Measurements from ENCODE around the gene CCDC158.
A peak's percentile ranks its signal among the peaks of the same experiment; 100 is the strongest.
"Not testable (repeated sequence)": the region's sequence is repeated elsewhere in the genome, so short reads cannot be mapped to it uniquely, and the experiment has no call there.

The CCDC158 gene

DNA sequence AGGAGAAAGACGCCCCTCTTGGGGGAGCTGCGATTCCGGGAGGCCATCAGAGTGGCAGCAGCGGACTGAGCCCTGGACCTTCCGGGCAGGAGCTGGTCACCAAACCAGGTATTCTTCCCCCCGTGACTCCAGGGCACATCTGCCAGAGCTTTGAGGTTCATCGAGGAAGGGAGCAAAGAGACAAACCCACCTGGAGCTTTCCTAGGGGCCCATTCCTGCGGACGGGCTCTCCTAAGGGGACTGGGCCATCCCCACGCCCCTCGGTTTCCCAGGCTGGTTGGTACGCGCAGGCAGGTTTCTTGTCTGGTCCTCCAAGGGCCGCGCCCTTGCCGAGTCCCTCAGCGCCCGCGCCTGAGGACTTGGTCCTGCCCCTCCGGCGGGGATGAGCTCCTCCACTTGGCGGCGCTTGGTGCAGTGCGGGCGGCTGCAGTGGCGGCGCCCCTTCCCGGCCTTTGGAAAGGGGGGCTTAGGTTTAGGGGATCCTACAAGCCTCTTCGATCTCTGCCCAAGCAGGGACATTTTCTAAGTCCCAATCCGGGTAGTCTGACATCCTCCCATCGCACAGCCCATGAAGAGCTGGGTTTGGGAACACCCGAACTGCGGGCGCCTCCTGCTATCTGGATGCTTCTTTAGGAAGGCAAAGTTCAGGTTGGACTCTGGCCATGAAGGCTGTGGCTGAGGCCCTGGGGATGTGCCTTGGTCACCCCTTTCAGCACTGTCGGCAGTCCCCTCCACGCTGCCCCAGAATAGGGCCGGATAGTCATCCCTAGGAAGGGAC lies 113.9 kb downstream of the CCDC158 start:
- peak; percentile 10 for DNase-seq

DNA sequence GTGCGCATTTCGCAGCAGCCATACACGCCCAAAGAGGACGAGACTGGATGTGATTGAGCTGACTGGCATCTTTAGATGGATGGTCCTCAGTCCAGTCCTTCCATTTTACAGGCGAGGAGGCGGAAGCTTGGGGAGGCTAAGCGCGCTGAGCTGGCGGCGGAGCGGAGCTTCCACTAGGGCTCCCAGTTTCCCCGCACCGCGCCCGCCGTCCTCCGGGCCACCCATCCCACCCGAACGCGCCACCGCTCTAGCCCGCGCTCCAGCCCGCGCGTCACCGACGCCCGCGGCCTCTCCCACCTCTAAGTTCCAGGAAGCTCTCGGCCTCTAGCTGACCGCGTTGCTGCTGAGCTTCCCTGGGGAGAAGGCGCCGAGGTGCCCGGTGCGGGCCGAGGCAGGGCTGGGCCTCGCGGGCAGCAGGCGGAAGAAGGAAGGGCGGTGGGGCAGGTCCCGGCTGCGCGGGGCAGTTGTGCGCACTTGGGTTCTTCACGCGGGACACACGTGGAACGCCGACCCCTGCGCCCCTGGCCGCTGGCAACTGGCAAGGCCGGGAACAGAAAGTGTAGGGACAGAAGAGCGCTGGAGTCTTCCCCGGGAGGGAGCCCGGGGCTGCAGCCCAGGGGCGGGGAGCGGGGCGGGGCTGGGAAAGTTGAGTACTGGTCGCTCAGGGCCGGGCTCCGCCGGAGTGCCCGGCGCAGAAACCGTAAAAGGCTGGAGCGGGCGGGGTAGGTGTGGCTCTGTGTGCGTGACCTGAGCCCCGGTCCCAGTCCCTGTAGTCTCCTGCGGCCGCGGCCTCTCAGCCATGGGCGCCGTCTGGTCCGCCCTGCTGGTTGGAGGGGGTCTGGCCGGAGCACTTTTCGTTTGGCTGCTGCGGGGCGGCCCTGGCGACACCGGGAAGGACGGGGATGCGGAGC lies 114.7 kb downstream of the CCDC158 start, which contains the start of gene STBD1:
Gene STBD1, plus strand, starts transcription at position 763 of the 911 bp plus-strand sequence. Its CDS starts 37 bp downstream, at position 800.
- peak; percentile 29 for DNase-seq

DNA sequence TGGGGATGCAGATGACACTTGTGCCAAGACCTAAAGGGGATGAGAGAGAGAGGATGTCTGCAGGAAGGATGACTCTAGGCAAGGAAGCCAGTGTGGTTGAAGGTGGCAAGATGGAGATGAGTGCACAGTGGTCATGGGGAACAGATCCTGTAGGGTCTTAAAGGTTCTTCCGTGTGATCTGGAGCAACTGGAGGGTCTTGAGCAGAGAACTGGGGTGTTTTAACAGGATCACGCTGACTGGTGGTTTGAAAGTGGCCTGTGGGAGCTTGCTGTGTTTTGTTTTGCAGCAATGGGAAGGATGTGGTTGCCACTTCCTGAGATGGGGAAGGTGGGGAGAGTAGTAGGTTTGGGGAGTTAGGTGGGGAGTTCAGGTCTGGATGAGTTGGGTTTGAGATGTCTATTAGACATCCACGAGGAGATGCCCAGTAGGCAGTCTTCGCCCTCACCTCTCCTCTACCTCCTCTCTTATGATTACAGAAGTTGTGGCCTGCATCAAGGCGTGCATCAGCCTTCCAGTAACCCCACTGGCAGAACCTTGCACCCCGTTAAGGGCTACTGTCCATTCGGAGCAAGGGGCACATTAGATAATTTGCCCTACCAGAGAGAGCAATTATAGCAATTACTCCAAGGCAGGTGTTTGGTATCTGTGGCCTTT lies 115.8 kb downstream of the CCDC158 start:
- no peak for DNase-seq

DNA sequence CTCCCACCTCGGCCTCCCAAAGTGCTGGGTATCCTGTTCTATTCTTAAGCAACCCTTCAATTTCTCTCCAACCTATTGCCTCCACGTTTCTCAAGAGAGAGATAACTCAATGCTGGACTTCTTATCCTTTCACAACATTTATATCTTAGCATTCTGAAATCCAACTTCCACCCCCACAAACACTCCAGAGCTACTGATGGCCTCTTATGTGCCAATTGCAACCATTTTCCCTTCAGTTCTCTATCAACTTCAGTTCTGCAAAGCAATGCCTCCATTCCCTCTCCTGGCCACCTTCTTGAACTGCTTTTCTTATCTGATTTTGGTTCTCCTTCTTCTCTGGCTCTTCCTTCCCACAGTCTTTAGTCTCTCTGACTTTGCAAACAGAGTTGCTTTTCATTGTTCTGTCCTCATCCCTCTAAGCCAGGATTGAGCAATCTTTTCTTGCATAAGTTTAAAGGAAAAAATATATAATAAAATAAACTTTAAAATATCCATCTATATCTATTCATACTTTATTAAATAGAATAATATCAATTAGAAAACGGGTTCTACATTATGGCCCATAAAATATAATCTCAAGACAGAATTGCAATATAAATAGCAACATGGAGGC lies 118.0 kb downstream of the CCDC158 start:
- DNase-seq = no peak

DNA sequence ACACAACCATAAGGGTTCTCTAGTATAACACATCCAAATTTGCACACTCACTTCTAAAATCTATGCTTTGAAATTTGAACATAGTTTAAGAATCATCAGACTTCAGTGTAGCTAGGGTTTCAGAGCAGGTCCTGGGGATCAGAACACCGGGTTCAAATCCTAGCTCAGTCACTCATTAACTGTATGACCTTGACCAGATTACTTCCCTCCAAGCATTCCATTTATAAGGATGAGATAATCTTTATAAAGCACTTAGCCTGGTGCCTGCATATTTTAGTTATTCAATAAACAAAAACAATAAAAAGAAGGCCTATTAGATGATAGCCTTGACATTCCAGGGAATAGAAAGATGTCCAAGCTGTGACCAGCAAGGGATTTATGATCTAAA lies 119.2 kb downstream of the CCDC158 start:
- DNase-seq = no peak

DNA sequence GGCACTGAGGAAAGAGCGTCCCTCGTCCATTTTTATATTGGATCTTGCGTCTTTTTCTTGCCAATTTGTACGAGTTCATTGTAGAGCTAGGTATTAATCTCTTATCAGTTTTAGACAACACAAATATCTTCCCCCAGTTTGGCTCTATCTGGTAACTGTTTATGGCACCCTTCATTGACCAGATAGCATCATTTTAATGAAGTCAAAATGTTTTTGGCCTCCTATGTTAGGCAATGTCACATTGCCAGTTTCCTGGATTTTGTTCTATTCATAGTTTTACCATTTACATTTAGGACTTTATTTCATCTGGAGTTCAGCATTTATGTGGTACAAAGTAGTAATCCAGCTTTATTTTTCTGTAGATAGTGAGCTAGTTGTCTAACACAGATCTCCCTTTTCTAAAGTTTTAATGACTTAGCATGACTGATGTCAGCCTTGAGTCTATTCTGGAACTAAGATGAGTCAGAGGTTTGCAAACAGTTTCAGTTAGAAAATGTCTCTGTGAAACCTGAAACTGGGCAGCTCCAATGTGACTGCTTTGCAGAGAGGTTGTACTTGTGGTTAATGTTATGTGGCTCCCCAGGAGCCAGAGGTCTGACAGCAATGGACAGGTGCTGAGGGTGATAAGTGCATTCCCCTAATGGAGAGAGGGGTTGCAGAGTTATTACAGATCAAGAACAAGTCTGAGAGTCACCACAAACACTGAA lies 119.7 kb downstream of the CCDC158 start:
- DNase-seq = no peak

DNA sequence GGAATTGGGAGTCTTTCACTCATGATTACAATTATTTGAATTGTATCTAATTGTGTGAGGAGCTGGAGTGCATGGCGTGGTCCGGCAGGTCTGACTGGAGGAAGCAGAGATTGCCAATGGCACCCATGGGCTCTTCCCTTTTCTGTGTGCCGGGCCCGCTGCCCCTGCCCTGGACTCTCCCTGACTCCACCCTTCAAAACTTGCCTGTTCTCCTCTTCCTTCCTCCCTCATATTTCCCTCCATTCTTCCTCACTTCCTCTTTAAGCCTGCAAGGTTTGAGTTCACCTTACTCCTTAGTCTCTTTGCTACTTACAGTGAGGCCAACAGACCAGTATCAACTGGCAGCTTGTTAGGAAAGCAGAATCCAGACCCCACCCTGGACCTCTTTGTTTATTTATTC lies 120.9 kb downstream of the CCDC158 start:
- no peak for DNase-seq

DNA sequence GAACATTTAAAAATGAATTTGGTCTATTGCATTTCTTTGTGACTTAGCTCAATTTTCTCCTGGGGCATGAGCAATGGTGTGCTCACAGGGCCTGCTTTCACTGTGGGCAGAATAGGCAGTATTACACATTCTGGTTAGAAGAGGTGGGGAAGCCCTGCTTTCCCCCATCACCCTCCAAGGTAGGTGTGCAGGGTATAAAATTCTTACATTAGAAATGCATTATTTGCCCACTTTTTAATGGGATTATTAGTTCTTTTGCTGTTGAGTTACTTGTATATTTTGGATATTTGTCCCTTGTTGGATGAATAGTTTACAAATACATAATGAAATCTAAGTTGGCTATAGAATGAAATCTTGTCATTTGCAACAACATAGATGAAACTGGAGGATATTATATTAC lies 122.7 kb downstream of the CCDC158 start:
- no peak for DNase-seq

DNA sequence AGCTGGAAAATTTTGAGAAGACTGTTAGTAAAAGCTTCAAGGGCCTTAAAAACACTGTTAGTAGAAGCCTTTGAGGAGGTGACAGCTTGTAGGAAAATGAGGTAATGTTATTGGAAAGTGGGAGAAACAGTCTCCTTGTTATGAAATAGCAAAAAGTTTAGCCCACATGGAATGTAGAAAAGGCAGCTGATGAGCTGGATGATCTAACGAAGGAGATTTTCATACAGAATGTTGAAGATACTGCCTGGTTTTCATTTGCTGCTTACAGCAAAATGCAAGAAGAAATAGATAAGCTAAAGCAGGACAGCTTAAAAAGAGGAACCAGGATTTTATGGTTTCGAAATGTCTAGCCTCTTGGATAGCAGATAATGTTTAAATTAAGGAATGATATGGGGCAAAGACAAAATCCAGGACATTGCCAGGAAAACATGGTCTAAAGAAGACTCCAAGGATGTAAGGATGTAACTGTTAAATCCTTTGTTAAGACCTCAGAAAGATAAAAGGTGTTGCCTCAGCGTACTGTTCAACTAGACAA lies 124.6 kb downstream of the CCDC158 start:
- DNase-seq = no peak

DNA sequence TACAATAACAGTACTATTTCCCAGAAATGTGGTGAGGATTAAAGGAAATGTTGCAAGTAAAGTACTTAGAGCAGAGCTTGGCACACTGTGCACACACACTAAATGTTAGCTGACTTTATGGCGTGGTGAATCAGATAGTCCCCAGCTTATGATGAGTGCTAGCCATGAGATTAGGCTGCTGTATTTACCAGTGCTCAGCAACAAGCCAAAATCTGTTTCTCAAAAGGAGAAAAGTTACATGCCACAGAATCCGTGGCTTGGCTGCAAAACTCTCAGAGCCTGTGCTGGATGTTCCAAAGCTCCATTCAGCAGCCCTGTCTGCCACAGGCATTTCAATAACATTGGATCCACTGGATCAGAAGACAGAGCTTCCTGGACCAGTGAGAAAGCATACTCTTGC lies 127.2 kb downstream of the CCDC158 start:
- no peak for DNase-seq

DNA sequence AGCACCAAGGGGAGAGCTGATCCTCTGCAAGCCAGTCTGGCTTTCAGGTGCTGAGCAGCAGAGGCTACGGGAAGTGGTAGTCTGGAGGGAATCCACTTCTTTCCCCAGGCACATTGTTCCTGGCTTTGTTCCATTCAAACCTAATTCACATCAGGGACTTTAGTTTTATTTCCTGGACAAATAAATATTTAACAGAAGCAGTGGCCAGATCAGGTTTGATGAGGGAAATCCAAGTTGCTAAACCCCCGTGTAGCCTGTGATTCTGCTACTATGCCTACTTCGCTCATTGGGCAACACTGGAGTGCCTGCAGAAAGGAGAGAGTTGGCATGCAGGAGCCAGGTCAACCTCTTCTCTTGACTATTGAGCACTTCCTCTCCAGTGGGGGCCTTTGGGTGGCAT lies 128.2 kb downstream of the CCDC158 start:
- no peak for DNase-seq

DNA sequence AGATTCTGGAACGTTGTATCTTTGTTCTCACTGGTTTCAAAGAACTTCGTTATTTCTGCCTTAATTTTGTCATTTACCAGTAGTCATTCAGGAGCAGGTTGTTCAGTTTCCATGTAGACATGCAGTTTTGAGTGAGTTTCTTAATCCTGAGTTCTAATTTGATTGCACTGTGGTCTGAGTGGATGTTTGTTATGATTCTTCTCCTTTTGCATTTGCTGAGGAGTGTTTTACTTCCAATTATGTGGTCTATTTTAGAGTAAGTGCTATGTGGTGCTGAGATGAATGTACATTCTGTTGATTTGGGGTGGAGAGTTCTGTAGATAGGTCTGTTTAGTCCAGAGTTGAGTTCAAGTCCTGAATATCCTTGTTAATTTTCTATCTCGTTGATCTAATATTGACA lies 133.1 kb downstream of the CCDC158 start:
- DNase-seq = not testable (repeated sequence)

DNA sequence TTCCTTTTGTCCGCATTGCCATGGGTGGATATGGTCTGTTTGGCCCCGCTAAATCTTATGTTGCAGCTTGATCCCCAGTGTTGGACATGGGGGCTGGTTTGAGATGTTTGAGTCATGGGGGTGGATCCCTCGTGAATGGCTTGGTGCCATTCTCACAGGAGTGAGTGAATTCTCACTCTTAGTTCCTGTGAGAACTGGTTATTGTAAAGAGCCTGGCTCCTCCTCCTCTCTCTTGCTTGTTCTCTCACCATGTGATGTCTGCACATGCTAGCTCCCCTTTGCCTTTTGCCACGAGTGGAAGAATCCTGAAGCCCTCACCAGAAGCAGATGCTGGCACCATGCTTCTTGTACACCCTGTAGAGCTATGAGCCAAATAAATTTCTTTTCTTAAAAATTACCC lies 137.0 kb downstream of the CCDC158 start:
- DNase-seq = no peak

DNA sequence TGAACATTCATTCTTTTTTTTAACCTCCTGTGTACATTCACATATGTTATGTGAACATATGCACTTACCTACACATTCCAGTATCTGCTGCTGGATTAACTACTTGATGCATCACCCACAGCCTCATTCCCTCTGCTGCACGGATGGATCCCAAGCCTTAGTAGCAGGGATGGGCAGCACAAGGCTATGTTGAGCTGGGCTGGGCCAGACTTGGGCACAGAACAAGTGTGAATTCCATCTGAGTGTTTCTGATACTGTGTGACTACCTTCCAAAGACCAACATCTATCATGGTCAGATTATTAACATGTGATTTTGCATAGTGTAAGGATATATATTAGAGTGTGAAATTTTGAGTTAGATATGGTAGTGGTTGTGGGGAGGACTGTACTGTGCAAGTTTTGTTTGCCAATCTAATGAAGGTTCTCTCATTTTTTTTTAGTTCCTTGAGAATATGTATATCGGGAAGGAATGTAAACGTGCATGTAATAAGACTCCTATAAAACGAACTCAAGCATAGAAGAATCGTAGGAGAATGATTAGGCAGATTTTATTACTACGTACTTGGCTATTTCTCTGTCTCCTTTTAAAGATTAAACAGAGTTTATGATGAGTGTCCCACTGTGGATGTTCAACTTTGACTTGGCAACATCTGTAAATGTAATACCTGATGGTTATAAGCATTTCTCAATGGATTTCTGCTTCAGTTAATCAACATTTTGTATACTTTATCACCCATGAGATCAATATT lies 137.8 kb downstream of the CCDC158 start:
- no peak for DNase-seq

DNA sequence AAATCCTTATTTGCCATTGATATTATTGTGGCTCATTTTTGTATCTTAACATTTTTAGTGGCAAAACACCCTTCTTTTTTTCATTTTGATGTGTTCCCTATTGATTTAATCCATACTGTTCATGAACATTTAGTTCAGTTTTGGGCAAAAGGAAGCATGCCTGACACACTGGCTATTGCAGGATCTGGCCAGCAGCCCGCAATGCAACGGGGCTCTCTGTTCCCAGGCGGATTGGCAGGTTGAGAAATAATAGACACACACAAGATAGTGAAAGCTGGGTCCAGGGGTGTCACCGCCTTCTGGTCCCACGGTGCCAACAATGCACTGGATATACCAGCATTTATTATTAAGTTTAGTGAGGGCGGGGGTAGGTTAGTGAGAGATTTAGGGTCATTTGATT lies 139.3 kb downstream of the CCDC158 start:
- not testable (repeated sequence) for DNase-seq

DNA sequence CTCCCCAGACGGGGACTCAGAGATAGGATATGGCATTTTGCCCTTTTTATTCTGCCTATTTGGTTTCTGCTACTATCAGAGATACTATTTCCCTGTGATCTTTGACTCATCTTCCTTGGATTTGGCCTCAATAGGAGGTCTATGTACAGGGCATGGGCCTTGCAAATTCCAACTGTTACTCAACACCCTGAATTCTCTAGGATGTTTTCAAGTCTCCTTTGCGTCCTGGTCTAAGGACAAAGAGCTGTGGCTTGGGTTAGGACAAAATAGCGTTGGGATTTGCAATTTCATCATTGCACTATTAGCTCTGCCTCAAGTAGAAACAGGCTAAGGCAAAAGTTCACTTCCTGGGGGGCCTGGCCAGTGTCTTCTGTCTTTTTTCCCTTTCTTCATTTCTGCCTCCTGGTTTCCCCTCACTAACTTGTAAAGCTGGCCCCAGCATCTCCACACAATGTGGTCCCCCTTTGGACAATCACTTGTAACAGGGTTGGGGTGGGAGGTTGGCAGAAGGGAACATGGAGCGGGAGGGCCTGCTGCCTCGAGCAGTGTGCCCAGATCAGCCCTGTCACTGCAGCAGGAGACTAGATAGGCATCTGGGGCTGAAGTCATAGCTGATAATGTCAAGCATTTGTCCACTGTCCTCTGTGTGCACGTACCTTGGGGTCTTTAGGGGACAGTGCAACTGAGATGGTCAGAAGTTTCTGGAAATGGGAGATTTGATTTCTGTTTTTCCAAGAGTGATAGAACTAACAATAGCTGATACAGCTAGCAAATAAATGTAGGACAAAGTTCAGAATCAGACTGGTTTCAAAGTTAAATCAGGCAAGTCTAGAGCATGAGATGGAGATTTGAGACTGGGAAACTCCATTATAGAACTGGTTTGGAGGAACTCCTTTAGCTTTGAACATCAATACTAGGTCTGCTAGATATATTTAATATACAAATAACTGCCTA lies 140.2 kb downstream of the CCDC158 start:
- no peak for DNase-seq

DNA sequence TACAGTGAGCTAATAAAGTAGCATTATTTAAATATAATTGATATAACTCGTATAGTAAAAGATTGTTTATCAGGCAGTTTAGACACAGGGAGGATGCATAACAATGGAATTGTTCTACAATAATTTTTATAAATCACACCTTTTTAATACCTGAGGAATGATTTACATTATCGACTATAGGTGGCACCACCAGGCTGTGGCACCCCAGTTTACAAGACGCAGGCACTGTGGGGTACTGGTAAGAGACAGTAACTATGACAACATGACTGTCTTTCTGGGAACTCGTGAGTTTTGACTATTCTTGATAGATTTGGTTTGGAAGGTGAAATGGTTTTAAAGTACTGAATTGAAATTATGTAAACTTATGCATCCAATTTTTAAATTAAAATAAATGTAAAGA lies 141.5 kb downstream of the CCDC158 start:
- peak; percentile 7 for DNase-seq

DNA sequence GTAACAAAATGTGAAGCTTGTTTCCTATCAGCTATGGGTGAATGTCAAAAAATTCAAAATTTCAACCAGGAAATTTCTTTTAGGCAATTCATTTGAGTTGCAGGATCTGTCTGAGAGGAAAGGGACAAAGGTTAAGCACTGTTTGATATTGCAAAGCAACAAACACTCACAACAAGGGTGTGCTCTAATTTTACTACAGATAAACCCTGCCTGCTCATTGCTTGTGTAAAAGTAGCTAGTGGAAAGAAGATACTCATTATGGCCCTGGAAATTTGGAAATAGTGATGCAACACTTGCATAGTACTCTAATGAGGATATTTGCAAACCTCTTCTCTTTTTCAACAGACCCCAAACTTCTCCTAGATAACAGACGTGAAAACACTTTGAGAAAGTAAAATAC lies 142.4 kb downstream of the CCDC158 start:
- no peak for DNase-seq

DNA sequence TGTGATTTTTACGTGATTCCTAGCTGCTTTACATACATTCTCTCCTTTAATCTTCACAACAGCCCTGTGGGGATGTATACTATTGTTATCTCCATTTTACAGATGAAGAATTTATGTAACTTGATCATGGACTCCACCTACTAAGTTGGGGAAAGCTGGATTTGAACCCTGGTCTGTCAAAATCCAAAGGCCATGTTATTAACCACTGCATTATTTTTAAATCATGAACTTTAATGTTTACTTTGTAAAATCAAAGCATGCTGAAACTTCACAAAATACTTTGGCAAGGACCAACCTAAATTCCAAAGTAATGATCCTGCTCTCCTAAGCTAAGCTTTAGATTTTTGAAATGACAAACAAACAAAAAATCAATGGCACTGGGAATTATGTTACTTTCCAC lies 143.3 kb downstream of the CCDC158 start:
- DNase-seq = no peak

DNA sequence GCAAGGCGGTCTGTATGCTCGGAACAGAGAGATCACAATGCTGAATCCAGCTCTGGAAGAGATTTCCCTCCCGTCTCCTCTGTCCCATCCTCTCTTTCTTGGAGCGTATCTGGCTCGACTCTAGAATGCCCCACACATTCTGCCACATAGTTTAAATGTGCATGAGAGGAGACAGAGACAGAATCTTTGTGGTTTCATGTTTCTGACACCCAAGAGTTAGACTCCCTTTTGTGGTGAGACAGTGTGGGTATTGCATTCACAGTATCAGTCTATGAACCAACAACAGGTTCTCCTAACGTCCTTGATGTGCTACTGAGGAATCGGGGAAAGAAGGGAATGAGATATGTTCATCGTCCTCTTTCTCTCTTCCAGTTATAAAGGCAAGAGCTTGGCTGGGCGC lies 144.1 kb downstream of the CCDC158 start:
- DNase-seq = no peak

All from stimulated activated CD4-positive, alpha-beta T cell treated with anti-CD3 and anti-CD28 coated beads, Interleukin-12 subunit alpha, Interleukin-12 subunit beta, amount 100 ng/mL, for 4 hours (primary cell).